NAMALWA (cell line): ENCODE results near the gene NTPCR.

Source experiments
- DNase-seq: peaks from one replicate; pipeline ENCODE4 v3.0.0-alpha.2; 2015; ENCODE audit warnings: low spot score

The NTPCR gene

DNA sequence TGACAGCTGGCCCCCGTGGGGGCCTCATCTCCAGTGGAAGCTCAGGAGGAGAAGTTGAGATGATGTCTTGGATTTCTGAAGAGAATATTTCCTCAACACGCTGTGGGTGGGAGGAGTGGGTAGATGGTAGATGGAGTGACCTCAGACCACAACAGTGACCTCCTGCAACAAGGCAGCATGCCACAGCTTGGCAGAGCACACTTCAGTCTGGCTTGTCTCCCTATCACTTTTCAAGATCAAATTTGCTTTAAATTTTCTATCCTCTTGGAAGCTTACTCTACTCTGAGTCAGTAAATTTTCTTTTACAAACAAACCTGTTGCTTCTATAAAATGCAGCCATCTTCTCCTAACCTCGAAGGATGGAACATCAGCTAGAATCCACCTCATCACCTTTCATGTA is 59.7 kb downstream of the NTPCR start:
- no peak for DNase-seq

DNA sequence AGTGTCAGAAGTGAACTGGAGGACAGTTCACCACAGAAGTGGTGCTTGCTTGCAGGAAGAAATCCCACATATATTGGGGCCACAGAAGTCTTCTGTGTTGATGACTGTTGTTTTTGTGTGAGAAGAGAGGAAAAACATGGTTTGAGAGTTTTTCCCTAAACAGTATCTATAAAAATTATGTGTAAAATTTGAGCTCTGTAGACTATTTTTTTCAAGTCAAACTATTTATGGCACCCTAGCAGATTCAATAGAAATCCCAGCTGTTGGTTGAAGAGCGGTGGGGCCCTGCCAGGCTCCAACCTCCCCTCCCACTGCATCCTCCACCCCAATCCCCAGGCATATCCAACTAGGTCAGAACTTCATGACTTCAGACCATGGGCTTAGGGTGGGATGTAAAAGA is 61.6 kb downstream of the NTPCR start:
- DNase-seq, result no peak

GRCh38 chr1:233015965-233016364 is 65.6 kb downstream of the NTPCR start:
- DNase-seq, result no peak

- no peak for DNase-seq
Measured at GRCh38 chr1:233016798-233017197, 66.4 kb downstream of the NTPCR start.

DNA sequence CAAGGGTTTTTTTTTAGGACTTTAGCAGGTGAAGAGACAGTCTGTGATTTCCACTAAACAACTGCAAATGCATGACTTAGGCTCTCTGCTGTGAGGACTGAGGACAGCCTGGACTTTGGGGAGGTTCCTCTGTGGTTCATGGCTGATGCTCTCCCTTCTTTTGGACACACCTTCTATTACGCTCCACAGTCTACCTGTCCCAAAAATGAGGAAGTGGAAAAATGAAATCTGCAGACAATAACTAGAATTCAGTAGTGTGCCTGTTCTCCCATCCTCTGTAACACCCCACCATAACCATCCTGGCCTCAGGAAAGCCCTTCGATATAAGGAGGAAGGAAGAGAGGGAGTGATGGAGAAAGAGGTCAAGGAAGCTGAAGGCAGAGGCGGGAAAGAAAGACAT is 68.7 kb downstream of the NTPCR start:
- DNase-seq, result no peak

DNA sequence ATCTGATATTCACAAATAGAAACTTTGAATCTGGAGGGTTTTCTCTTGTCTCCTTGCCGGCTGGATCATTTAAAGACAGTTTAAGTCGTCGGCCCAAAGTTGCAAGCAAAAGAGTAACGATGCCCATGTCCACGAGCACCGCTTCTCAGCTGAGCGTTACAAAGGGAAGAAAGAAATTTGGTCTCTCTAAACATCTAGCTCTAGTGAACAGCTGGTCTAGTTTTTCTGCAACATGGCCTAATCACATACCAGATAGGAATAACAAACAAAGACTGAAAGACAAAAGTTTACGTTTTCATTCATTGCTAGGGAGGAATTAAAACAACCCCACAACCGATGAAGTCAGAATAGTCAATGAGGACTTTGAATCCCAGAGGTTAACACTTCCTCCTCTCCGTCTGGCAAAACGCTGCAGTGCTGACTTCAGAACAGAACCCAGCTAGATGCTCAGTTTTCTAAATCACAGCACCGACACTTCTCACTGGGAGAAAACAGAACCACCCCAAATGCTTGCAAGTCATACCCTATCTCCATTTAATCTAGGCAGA is 69.4 kb downstream of the NTPCR start:
- DNase-seq, result no peak

GRCh38 chr1:233020426-233020825 is 70.0 kb downstream of the NTPCR start:
- DNase-seq, result no peak

DNA sequence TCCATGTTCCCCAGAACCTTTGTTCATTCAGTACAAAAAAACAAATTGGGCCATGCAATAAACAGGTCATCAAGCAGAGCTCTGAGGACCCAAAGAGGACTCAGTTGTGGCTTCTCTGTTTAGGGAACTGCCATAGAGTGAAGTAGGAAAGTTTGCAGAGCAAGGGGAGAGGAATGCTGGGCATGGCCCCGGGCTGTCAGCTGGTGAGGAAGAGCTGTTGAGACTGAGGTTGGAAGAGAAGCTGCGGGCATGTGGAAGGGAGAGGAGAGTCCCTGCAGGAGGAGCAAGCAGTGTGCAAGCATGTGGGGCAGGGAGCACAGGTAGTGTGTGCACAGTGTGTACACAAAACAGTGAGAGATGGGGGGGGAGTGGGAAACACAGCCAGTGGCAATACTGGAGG is 71.8 kb downstream of the NTPCR start:
- DNase-seq, result no peak

GRCh38 chr1:233024199-233024598 is 73.8 kb downstream of the NTPCR start:
- DNase-seq, result no peak

GRCh38 chr1:233025157-233025556 is 74.7 kb downstream of the NTPCR start:
- DNase-seq, result peak; percentile 21

DNA sequence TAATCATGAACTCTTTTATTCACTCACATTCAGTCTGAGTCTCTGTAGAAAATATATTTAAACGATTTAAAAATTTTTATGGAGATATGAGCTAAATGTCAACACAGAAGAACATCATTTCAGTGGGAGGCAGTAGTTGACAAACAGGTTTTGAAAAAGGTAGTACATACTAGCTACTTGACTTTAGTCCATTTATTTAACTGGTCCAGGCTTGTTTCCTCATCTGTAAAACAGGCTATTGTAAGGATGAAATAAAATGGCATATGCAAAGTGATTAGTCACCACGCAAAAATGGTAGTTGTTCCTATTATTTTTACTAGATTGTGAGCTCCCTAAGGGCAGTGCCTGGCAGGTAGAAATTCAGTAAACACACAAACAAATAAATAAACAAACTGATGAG is 75.2 kb downstream of the NTPCR start:
- DNase-seq, result no peak

- no peak for DNase-seq
Measured at GRCh38 chr1:233027046-233027445, 76.6 kb downstream of the NTPCR start.

GRCh38 chr1:233031521-233031920 is 81.1 kb downstream of the NTPCR start:
- DNase-seq, result no peak

GRCh38 chr1:233032916-233033315 is 82.5 kb downstream of the NTPCR start:
- no peak for DNase-seq

DNA sequence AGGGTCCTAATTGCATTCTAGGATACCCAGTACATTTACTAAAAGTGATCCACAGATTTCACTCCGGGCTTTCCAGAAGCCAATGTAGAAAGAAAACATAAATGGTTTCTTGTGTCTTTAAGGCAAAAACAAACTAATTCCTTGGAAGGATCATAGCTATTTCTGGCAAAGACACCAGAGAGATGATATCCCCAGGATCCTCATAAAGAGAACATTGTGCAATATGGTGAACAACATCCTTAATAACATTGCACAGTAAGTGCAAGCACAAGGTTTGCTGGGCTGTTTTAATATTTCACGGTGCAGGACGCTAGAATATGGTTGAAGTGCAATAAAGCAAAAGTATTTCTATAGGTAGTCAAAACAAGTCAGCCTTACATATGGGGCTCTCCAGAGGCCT is 83.0 kb downstream of the NTPCR start:
- DNase-seq, result no peak
